ENCODE results near the gene NSG2. TPM values are rescaled to one million over a fixed set of nuclear protein-coding genes. Genes with fewer than 3 reads are reported as not detected.

NSG2 gene
- total RNA-seq: 0.76 TPM

GRCh38 chr5:174045470-174046025 lies at the start of gene NSG2:
NSG2 (plus strand) TSS chr5:174045706; CDS start chr5:174046756, 1,050 bp downstream.

Other genes starting within 250 kb of the NSG2 start
- gene CPEB4, start 157.4 kb upstream of the NSG2 start, total RNA-seq: 52.9 TPM
- 0.06 TPM for gene C5orf47, start 56.5 kb upstream of the NSG2 start, total RNA-seq

Measured in metanephros (tissue), 1 donor.